ENCODE data around the gene EIF2AK2. TPM values are rescaled to one million over a fixed set of nuclear protein-coding genes. Genes with fewer than 3 reads are reported as not detected.
A peak's percentile ranks its signal among the peaks of the same experiment; 100 is the strongest.

Gene EIF2AK2
- total and polyA plus RNA-seq, 12 donors: 2.4 to 31.1 (median 23.0) TPM

- intact Hi-C loops (cut with DNase I): no loop called here
- ATAC-seq: peak in 3 of 8 donors; percentile 49 to 87 (median 66)
- Histone ChIP-seq H3K27me3 (no peaks in the 10 kb centered on the region), H3K9me3 (no peaks in the 10 kb centered on the region), H3K4me1 (peaks cover 0 to 16% (median 0%) of the 10 kb centered on the region in 9 donors), H3K4me3 (no peak overlapping the region), H3K36me3 (peaks cover 0 to 99% (median 48%) of the 10 kb centered on the region in 9 donors), H3K27ac (peak overlapping the region in 6 of 10 donors; percentile 8 to 36 (median 30))
- no peak for TF ChIP-seq CTCF (IDR thresholded peaks at IDR 0.05)
- 65 to 77% methylated on average over 5 of the region's 5 CpGs for WGBS, 2 donors
- DNase-seq: no peak
These were observed 95.0 kb downstream of the EIF2AK2 start for GRCh38 chr2:37061776-37062175.

- no peak overlapping the region for H3K4me3 ChIP-seq
- DNase-seq (no peak), ATAC-seq (no peak)
- peak overlapping the region in 3 of 10 donors; percentile 8 to 34 (median 34) for H3K27ac ChIP-seq
- H3K4me1 ChIP-seq: peaks cover 0 to 16% (median 0%) of the 10 kb centered on the region in 9 donors
- intact Hi-C loops (cut with DNase I): no loop called here
- no peak for TF ChIP-seq CTCF (IDR thresholded peaks at IDR 0.05)
- H3K27me3 ChIP-seq: no peaks in the 10 kb centered on the region
- peaks cover 0 to 99% (median 52%) of the 10 kb centered on the region in 9 donors for H3K36me3 ChIP-seq
- H3K9me3 ChIP-seq: no peaks in the 10 kb centered on the region
These were observed 95.6 kb downstream of the EIF2AK2 start for GRCh38 chr2:37061013-37061711.

GRCh38 chr2:37060446-37060845 is 96.3 kb downstream of the EIF2AK2 start:
- no peak for DNase-seq
- Histone ChIP-seq H3K9me3 (no peaks in the 10 kb centered on the region), H3K4me3 (no peak overlapping the region), H3K4me1 (peaks cover 0 to 16% (median 0%) of the 10 kb centered on the region in 9 donors), H3K36me3 (peaks cover 0 to 99% (median 47%) of the 10 kb centered on the region in 9 donors), H3K27me3 (no peaks in the 10 kb centered on the region), H3K27ac (no peak overlapping the region)
- no peak for TF ChIP-seq CTCF (IDR thresholded peaks at IDR 0.05)
- intact Hi-C loops (cut with DNase I): loop anchor here in 1 of 10 donors (1.0 kb wide), 1 partner anchor 10 kb away; no protein-coding TSS in a partner anchor
- no peak for ATAC-seq
- WGBS, 2 donors: 94 to 95% methylated on average over 7 of the region's 7 CpGs

GRCh38 chr2:37059841-37060240 is 96.9 kb downstream of the EIF2AK2 start:
- H3K27ac ChIP-seq: no peak overlapping the region
- no peaks in the 10 kb centered on the region for H3K27me3 ChIP-seq
- no peaks in the 10 kb centered on the region for H3K9me3 ChIP-seq
- intact Hi-C loops (cut with DNase I): loop anchor here in 1 of 10 donors (1.0 kb wide), 1 partner anchor 10 kb away; no protein-coding TSS in a partner anchor
- H3K4me1 ChIP-seq: peaks cover 0 to 16% (median 0%) of the 10 kb centered on the region in 9 donors
- WGBS, 2 donors: 78 to 85% methylated on average over 3 of the region's 3 CpGs
- H3K36me3 ChIP-seq: peaks cover 0 to 99% (median 45%) of the 10 kb centered on the region in 9 donors
- DNase-seq (no peak), ATAC-seq (no peak)
- no peak for TF ChIP-seq CTCF (IDR thresholded peaks at IDR 0.05)
- H3K4me3 ChIP-seq: no peak overlapping the region
